Posterior vena cava (tissue), 2 donors: ENCODE data around the gene RPGR. TPM values are rescaled to one million over a fixed set of nuclear protein-coding genes. Genes with fewer than 3 reads are reported as not detected.

Source experiments
- DNase-seq: peaks from one replicate; pipeline ENCODE4 v3.0.0-alpha.2; 2020; ENCODE audit warnings: low spot score
- intact Hi-C, 2 donors: fragments of 100-400 bp; cut with DNase I; formaldehyde crosslinking; loops; one replicate each; pipeline versions ENCODE4 v1.14.1 to v1.14.2; 2022 to 2023
- total RNA-seq, 2 donors: library from RNA; stranded (reverse); fragmentation: NEBNext Ultra II Directional; extraction: Animal tissue kit (Norgen Biotek cat#: 25700); gene quantifications; one replicate each; pipeline ENCODE4 v1.2.1, GENCODE V29; 2021
- donor health status: DM: yes; HTN: yes; CAD: no.
- donor health status: DM: yes; HTN: yes; CAD: no.

The RPGR gene
- total RNA-seq, 2 donors from 2014 or later = 17.0 to 24.0 TPM

- DNase-seq = no peak
- intact Hi-C loops = no loop called here
Observed at GRCh38 chrX:38273453-38273852, 53.9 kb downstream of the RPGR start.

GRCh38 chrX:38271154-38271716 lies 56.1 kb downstream of the RPGR start:
- intact Hi-C loops = no loop called here
- no peak for DNase-seq

DNA sequence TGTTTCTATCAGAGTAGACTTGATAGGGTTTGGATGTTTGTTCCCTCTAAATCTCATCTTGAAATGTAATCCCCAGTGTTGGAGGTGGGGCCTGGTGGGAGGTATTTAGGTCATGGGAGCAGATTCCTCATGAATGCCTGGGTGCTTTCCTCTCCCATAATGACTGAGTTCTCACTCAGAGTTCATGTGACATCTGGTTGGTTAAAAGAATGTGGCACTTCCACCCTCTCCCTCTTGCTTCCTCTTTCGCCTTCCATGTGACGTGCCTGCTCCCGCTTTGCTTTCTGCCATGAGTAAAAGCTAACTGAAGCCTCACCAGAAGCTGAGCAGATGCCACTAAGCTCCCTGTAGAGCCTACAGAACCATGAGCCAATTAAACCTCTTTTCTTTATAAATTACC lies 59.3 kb downstream of the RPGR start:
- DNase-seq = no peak
- intact Hi-C loops = no loop called here

- intact Hi-C loops = no loop called here
- DNase-seq = no peak
Observed at GRCh38 chrX:38262715-38263620, 64.3 kb downstream of the RPGR start.

- no peak for DNase-seq
Observed at GRCh38 chrX:38260231-38260630, 67.1 kb downstream of the RPGR start.

DNA sequence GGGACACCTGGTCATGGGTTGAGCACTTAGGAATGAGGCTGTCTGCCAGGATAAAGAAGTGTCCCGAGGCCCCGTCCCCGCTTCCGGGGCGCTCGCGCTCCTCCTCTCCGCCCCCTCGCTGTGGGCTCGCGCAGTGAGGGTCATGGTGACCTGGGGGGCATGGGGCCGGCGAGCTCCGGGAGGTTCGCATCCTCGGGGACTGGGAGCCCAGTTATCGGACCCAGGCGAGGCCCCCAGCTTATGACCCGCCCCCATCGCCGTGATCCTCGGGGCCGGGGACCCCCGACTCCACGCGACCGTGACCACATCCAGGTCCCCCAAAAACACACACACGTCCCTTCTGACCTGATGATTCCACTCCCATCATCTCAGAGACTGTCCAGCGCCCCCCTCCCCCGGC lies 71.3 kb downstream of the RPGR start:
- intact Hi-C loops = no loop called here
- DNase-seq = no peak

More at GRCh38 chrX:38260231-38260630, 67.1 kb downstream of the RPGR start:
- intact Hi-C loops = no loop called here

GRCh38 chrX:38249965-38250364 lies 77.3 kb downstream of the RPGR start:
- DNase-seq = no peak
- intact Hi-C loops = no loop called here

DNA sequence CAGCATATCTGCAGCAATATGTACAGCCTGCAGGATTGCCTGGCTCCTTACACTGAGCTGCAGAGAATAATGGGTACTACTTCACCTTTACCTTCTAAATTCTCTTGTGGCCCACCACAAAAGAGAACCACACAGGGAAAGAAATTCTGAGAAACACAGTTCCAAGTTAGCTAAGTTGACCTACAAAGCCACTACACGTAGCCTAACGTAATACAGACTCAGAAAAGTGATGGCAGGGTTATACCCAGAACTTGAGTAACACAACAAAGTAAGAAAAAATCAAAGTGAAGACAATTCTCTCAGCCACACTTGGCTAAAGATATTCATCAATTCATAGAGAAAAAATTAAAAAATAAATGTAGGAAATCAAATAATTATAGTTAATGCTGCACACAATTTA lies 80.3 kb downstream of the RPGR start:
- DNase-seq = no peak
- intact Hi-C loops = no loop called here

GRCh38 chrX:38240541-38240940 lies 86.8 kb downstream of the RPGR start:
- no peak for DNase-seq
- intact Hi-C loops = no loop called here

DNA sequence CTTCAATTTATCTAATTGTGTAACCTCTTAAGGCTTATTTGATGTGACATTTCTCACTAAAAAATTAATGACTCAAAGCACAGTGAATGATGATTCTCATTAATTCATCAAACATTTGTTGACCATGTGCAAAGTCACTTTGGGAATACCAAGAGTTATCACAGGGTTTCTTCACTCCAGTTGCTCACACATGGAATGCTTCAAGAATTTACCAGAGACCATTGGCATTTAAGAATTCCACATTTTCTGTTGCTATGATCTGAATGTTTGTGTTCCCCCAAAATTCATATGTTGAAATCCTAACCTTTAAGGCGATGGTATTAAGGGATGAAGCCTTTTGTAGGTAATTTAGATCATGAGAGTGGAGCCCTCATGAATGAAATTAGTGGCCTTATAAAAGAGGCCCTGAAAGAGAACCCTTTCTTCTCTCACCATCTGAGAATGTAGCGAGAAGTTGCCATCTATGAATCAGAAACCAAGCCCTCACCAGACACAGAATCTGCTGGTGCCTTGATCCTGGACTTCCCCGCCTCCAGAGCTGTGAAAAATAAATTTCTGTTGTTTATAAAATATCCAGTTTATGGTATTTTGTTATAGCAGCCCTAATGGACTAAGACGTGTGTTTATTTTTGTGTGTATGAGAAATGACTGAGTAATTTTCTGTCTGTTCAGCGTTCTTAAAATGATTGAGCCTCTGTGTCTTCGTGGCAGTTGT lies 90.3 kb downstream of the RPGR start:
- DNase-seq = no peak
- intact Hi-C loops = no loop called here

DNA sequence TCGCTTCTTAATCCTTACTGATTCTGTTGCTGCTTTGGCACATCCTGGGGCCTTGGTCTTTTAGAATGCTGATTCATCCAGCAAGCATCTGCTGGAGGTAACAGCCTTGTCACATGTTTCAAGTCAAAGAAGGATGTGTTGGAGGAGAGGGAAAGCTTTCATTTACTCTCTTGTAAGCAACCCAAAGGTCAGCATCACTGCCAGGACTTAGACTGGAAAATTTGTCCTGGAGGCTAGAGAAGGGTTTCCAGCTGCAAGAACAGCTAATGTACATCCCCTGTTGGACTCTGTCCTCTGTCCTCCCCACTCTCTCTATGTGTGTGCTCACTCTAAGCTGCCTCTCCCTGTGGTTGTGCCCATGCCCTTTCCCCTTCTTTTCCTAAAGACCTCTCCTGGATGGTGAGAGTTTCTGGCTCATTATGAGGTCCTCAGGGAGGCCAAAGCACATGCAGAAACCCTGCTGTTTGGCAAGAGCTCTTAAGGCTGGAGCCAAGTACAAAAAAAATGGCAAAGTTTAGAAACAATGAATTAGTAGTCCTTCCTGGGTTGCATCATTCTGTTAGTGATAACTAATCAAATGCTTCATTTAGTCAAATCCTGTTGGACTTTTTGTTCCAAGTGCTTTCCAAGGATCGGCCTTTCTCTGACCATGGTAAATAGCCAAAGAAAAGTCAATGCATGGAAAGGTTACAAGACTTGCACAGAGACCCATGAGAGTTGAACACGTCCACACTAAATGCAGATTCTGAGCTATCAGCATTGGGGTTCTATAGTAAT lies 93.2 kb downstream of the RPGR start:
- no peak for DNase-seq
- intact Hi-C loops = no loop called here

DNA sequence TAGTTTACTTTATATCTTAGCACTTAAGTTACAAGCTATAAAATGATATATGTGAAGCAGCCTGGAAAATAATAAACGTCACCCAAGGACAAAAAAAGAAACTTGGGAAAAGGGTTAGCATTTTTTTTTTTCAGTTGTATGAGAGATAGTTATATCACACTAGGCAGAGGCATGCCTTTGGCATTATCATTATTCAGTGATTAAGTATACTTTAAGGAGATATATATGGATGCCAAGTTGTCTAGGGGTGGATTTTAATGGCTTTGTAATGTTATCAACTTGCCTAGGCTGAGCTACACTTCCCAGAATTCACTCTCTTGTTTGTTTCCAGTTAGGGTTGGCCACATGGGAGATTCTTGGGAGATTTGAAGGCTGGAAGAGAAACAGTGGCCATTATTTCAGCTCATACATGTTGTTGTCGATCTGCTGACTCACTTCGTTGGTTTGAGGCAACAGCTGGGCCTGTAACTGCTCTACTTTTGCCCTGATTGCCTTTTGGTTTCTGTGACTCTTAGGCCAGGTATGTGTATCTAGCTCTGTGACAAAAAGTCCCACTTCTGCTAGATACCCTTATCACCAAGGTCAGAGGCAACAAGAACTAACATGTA lies 95.1 kb downstream of the RPGR start:
- DNase-seq = no peak
- intact Hi-C loops = no loop called here

GRCh38 chrX:38225093-38225492 lies 102.2 kb downstream of the RPGR start:
- no peak for DNase-seq
- intact Hi-C loops = loop anchor here in 1 of 2 donors (10.0 kb wide), 1 partner anchor 1880 kb away; no protein-coding TSS in a partner anchor

DNA sequence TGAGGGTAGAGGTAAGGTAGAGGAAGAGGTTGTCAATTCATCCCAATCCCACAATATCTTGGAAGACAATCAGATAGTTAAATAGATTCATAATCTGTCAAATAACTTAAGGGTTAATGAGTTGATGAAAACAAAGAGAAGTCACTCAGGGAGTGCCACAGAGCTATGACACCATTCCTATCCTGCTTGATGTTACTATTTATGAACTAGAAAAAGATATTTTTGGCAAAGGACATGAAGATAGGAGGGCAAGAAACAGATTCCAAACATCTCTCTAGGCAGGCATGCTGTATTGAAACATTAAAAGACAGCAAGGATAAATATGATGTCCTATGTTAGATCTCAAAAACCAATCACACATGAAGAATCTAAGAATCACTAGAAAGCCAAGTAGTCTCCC lies 103.1 kb downstream of the RPGR start:
- intact Hi-C loops = loop anchor here in 1 of 2 donors (10.0 kb wide), 1 partner anchor 1879 kb away; no protein-coding TSS in a partner anchor

DNA sequence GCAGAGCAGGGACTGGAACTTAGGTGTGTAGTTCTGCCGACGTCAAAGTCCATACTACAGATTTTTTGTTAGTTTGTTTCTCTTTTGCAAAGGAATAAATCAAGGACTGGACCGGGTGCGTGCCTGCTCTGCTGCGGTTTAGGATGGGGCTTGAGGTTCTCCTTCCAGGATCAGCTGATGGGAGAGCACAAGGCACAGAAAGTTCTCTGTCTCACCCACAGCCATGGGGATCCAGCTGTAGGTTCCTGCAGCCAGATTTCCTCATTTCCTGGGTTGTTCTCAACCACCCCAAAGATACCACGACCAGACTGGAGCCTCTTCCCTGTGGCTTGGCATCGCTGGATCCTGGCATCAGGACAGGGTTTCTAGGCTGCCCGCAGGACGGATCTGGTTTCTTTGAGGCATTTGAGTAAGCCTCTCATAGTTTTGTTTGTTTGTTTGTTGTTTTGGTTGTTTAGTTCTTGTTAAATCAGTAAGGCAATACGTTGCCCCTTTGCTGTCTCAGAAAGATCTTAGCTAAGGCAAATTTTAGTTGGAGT lies 105.8 kb downstream of the RPGR start:
- intact Hi-C loops = loop anchor here in 1 of 2 donors (10.0 kb wide), 1 partner anchor 1877 kb away; no protein-coding TSS in a partner anchor
- no peak for DNase-seq

More for the DNA sequence above, 103.1 kb downstream of the RPGR start:
- no peak for DNase-seq

- intact Hi-C loops = loop anchor here in 1 of 2 donors (10.0 kb wide), 1 partner anchor 1876 kb away; no protein-coding TSS in a partner anchor
- DNase-seq = peak; percentile 81
Observed at GRCh38 chrX:38220415-38221390, 106.6 kb downstream of the RPGR start, which contains the start of gene SRPX. TSS of gene SRPX (minus strand) at chrX:38220871. CDS start at chrX:38220792, 79 bp downstream.

GRCh38 chrX:38220024-38220414 lies 107.3 kb downstream of the RPGR start:
- peak; percentile 81 for DNase-seq
- intact Hi-C loops = loop anchor here in 1 of 2 donors (10.0 kb wide), 1 partner anchor 1875 kb away; no protein-coding TSS in a partner anchor
